Measurements from ENCODE around the gene FIBIN. TPM values are rescaled to one million over a fixed set of nuclear protein-coding genes. Genes with fewer than 3 reads are reported as not detected.

The FIBIN gene
- total RNA-seq, 3 donors from 2014 or later (not counting 1 experiment from before 2014, with no cell fraction given), result not detected

GRCh38 chr11:27020751-27021150 is 26.8 kb downstream of the FIBIN start:
- DNase-seq (no peak), ATAC-seq (no peak)
- no peaks in the 10 kb centered on the region for H3K4me1 Mint-ChIP-seq
- H3K36me3 ChIP-seq (ENCODE audit: control insufficient read depth, insufficient read depth, low read length), result no peaks in the 10 kb centered on the region
- no peak for TF ChIP-seq CTCF (IDR thresholded peaks at IDR 0.05)
- H3K4me3 ChIP-seq (ENCODE audit: low read length), result no peak overlapping the region
- peaks cover 3% of the 10 kb centered on the region for H3K9me3 ChIP-seq (ENCODE audit: control insufficient read depth, insufficient read depth, low read length)
- peaks cover 8 to 14% of the 10 kb centered on the region in 2 donors for H3K9me3 Mint-ChIP-seq
- H3K36me3 Mint-ChIP-seq, result no peaks in the 10 kb centered on the region
- intact Hi-C loops (cut with micrococcal nuclease), result no loop called here
- H3K27me3 ChIP-seq (ENCODE audit: control insufficient read depth, insufficient read depth, low read length), result no peaks in the 10 kb centered on the region
- no peak overlapping the region for H3K27ac ChIP-seq (ENCODE audit: low read length)
- no peaks in the 10 kb centered on the region for H3K27me3 Mint-ChIP-seq (ENCODE audit: low read depth in 2 of 2)
- 100% methylated on average over 1 of the region's 2 CpGs for WGBS (ENCODE audit: insufficient coverage)
- H3K27ac Mint-ChIP-seq, result no peak overlapping the region
- no peaks in the 10 kb centered on the region for H3K4me1 ChIP-seq (ENCODE audit: control insufficient read depth, insufficient read depth, low read length)
- H3K4me3 Mint-ChIP-seq, result no peak overlapping the region

- Mint-ChIP-seq H3K27me3 (ENCODE audit: low read depth in 2 of 2) (no peaks in the 10 kb centered on the region), H3K36me3 (no peaks in the 10 kb centered on the region), H3K27ac (no peak overlapping the region), H3K9me3 (peaks cover 8 to 10% of the 10 kb centered on the region in 2 donors), H3K4me1 (no peaks in the 10 kb centered on the region), H3K4me3 (no peak overlapping the region)
- ATAC-seq, result no peak
- H3K4me1 ChIP-seq (ENCODE audit: control insufficient read depth, insufficient read depth, low read length), result no peaks in the 10 kb centered on the region
- no peak for TF ChIP-seq CTCF (IDR thresholded peaks at IDR 0.05)
- H3K36me3 ChIP-seq (ENCODE audit: control insufficient read depth, insufficient read depth, low read length), result no peaks in the 10 kb centered on the region
- H3K4me3 ChIP-seq (ENCODE audit: low read length), result no peak overlapping the region
- no peak overlapping the region for H3K27ac ChIP-seq (ENCODE audit: low read length)
- H3K9me3 ChIP-seq (ENCODE audit: control insufficient read depth, insufficient read depth, low read length), result peaks cover 2% of the 10 kb centered on the region
- no peaks in the 10 kb centered on the region for H3K27me3 ChIP-seq (ENCODE audit: control insufficient read depth, insufficient read depth, low read length)
- WGBS (ENCODE audit: insufficient coverage), result no CpG with 5 or more reads among the region's 1 CpG
- no peak for DNase-seq
- intact Hi-C loops (cut with micrococcal nuclease), result no loop called here
Measured at GRCh38 chr11:27022659-27023251, 28.8 kb downstream of the FIBIN start.

- Histone ChIP-seq H3K36me3 (ENCODE audit: control insufficient read depth, insufficient read depth, low read length) (no peaks in the 10 kb centered on the region), H3K27ac (ENCODE audit: low read length) (no peak overlapping the region), H3K27me3 (ENCODE audit: control insufficient read depth, insufficient read depth, low read length) (no peaks in the 10 kb centered on the region), H3K4me1 (ENCODE audit: control insufficient read depth, insufficient read depth, low read length) (no peaks in the 10 kb centered on the region), H3K9me3 (ENCODE audit: control insufficient read depth, insufficient read depth, low read length) (no peaks in the 10 kb centered on the region), H3K4me3 (ENCODE audit: low read length) (no peak overlapping the region)
- Mint-ChIP-seq H3K4me3 (no peak overlapping the region), H3K27ac (no peak overlapping the region), H3K9me3 (peaks cover 5 to 9% of the 10 kb centered on the region in 2 donors), H3K27me3 (ENCODE audit: low read depth in 2 of 2) (no peaks in the 10 kb centered on the region), H3K36me3 (no peaks in the 10 kb centered on the region), H3K4me1 (no peaks in the 10 kb centered on the region)
- no peak for TF ChIP-seq CTCF (IDR thresholded peaks at IDR 0.05)
- WGBS (ENCODE audit: insufficient coverage), result 83% methylated on average over 3 of the region's 3 CpGs
- intact Hi-C loops (cut with micrococcal nuclease), result no loop called here
- no peak for DNase-seq
- no peak for ATAC-seq
Measured at GRCh38 chr11:27024865-27025264, 31.0 kb downstream of the FIBIN start.

All from natural killer cell (primary cell).